ENCODE measurements around the gene ZNF708. TPM values are rescaled to one million over a fixed set of nuclear protein-coding genes. Genes with fewer than 3 reads are reported as not detected.

ZNF708 gene
- total RNA-seq, 4 donors from 2014 or later = 5.2 to 15.8 (median 8.4) TPM

DNA sequence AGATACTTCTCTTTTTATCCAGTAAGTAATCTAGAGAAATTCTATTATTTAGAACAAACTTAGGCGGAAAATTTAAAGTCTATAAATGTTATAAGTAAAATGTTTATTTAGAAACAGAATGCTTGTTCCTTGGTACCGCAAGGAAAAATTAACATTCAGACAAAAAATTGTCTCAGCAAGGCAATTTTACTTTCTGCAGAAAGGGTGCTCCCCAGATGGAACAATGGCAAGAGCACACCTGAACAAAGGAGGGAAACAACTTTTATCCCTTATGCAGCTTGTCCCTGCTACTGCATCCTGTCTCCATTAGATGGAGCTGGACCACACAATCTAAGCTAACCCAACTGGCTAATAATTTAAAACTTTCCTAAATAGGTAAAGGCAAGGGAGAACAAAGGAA is 6.5 kb upstream of the ZNF708 start:
- TF ChIP-seq EP300 (IDR thresholded peaks at IDR 0.05) = no peak
- TF ChIP-seq, protein P1, sequence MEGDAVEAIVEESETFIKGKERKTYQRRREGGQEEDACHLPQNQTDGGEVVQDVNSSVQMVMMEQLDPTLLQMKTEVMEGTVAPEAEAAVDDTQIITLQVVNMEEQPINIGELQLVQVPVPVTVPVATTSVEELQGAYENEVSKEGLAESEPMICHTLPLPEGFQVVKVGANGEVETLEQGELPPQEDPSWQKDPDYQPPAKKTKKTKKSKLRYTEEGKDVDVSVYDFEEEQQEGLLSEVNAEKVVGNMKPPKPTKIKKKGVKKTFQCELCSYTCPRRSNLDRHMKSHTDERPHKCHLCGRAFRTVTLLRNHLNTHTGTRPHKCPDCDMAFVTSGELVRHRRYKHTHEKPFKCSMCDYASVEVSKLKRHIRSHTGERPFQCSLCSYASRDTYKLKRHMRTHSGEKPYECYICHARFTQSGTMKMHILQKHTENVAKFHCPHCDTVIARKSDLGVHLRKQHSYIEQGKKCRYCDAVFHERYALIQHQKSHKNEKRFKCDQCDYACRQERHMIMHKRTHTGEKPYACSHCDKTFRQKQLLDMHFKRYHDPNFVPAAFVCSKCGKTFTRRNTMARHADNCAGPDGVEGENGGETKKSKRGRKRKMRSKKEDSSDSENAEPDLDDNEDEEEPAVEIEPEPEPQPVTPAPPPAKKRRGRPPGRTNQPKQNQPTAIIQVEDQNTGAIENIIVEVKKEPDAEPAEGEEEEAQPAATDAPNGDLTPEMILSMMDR (IDR thresholded peaks at IDR 0.05) = no peak
- TF ChIP-seq POLR2A (IDR thresholded peaks at IDR 0.05; ENCODE audit: low read depth) = no peak
- no peak for TF ChIP-seq POLR2AphosphoS5 (IDR thresholded peaks at IDR 0.05)
- Histone ChIP-seq H3K27ac (replicated peaks in 1 of 4) (no peak overlapping the region), H3K4me3 (no peak overlapping the region), H3K4me1 (no peaks in the 10 kb centered on the region), H3K9me3 (peaks cover 0 to 25% (median 19%) of the 10 kb centered on the region in 4 donors), H3K27me3 (no peaks in the 10 kb centered on the region), H3K36me3 (no peaks in the 10 kb centered on the region)
- DNase-seq (ENCODE audit: extremely low spot score) = no peak
- intact Hi-C loops (cut with DNase I) = no loop called here
- 47% methylated on average over 2 of the region's 2 CpGs for WGBS

DNA sequence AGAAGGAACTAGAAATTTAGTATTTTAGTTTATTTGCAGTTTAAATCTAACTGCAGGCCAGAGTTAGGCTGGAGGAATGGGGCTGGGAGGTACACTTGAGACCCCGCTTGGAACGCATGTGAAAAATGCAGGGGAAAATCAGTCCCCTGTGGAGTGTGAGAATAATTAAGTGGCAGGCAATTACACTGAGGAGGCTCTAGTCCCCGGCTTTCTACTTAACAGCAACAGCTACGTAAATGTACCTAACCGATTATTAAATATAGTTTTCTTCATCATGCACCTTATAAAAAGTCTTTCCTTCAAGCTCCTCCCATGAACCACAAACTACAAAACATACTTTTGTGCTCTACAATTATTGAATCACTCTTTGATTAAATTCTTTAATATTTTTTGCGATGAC is 804 bp downstream of the ZNF708 start:
- H3K36me3 ChIP-seq = peaks cover 0 to 17% (median 9%) of the 10 kb centered on the region in 4 donors
- TF ChIP-seq POLR2AphosphoS5 (IDR thresholded peaks at IDR 0.05) = no peak
- TF ChIP-seq EP300 (IDR thresholded peaks at IDR 0.05) = no peak
- TF ChIP-seq POLR2A (IDR thresholded peaks at IDR 0.05; ENCODE audit: low read depth) = no peak
- TF ChIP-seq, protein P1 (IDR thresholded peaks at IDR 0.05) = no peak
- H3K9me3 ChIP-seq = no peaks in the 10 kb centered on the region
- peak overlapping the region; percentile 70 to 92 (median 80) for H3K4me3 ChIP-seq
- peaks cover 12 to 29% (median 22%) of the 10 kb centered on the region in 4 donors for H3K4me1 ChIP-seq
- H3K27me3 ChIP-seq = no peaks in the 10 kb centered on the region
- peak overlapping the region; percentile 93 to 98 (median 97) for H3K27ac ChIP-seq (replicated peaks in 1 of 4)
- 4% methylated on average over 6 of the region's 6 CpGs for WGBS
- intact Hi-C loops (cut with DNase I) = loop anchor here (2.0 kb wide), 1 partner anchor 68 kb away; the partner anchor contains the start of gene ZNF493
- no peak for DNase-seq (ENCODE audit: extremely low spot score)

DNA sequence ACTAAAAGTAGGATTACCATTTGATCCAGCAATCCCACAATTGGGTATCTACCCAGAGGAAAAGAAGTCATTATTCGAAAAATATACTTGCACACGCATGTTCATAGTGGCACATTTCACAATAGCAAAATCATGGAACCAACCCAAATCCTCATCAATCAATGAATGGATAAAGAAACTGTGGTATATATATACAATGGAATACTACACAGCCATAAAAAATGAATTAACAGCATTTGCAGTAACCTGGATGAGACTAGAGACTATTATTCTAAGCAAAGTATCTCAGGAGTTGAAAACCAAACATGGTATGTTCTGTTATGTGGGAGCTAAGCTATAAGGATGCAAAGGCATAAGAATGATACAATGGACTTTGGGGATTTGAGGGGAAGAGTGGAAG is 3.0 kb downstream of the ZNF708 start:
- Histone ChIP-seq H3K27me3 (no peaks in the 10 kb centered on the region), H3K9me3 (no peaks in the 10 kb centered on the region), H3K4me3 (no peak overlapping the region), H3K27ac (replicated peaks in 1 of 4) (no peak overlapping the region), H3K36me3 (peaks cover 0 to 17% (median 9%) of the 10 kb centered on the region in 4 donors), H3K4me1 (peaks cover 19 to 51% (median 45%) of the 10 kb centered on the region in 4 donors)
- 95% methylated on average over 2 of the region's 2 CpGs for WGBS
- intact Hi-C loops (cut with DNase I) = no loop called here
- no peak for TF ChIP-seq EP300 (IDR thresholded peaks at IDR 0.05)
- TF ChIP-seq POLR2AphosphoS5 (IDR thresholded peaks at IDR 0.05) = no peak
- TF ChIP-seq, protein P1 (IDR thresholded peaks at IDR 0.05) = no peak
- no peak for TF ChIP-seq POLR2A (IDR thresholded peaks at IDR 0.05; ENCODE audit: low read depth)
- DNase-seq (ENCODE audit: extremely low spot score) = no peak

DNA sequence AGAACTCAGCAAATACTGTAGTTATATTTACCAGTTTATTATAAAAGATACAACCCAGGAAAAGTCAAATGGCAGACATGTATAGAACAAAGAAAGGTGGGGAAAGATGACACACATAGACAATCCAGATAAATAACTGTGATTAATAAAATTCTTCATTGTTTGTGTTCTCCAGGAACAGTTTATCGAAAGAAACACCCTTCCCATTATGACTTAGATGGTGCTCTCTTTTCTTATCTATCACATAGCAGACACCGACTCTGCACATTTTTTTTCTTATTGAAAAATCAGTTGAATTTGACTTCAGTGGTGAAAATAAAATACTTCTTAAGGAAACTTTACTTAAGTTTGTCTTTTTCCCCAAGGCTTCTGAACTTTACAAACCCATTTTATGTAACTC is 6.2 kb downstream of the ZNF708 start:
- TF ChIP-seq POLR2A (IDR thresholded peaks at IDR 0.05; ENCODE audit: low read depth) = no peak
- TF ChIP-seq POLR2AphosphoS5 (IDR thresholded peaks at IDR 0.05) = no peak
- no peak for TF ChIP-seq EP300 (IDR thresholded peaks at IDR 0.05)
- TF ChIP-seq, protein P1 (IDR thresholded peaks at IDR 0.05) = no peak
- Histone ChIP-seq H3K9me3 (no peaks in the 10 kb centered on the region), H3K27me3 (no peaks in the 10 kb centered on the region), H3K36me3 (peaks cover 0 to 19% (median 9%) of the 10 kb centered on the region in 4 donors), H3K4me1 (peaks cover 13 to 60% (median 48%) of the 10 kb centered on the region in 4 donors), H3K4me3 (no peak overlapping the region), H3K27ac (replicated peaks in 1 of 4) (peak overlapping the region; percentile 61 to 80 (median 67))
- intact Hi-C loops (cut with DNase I) = no loop called here
- DNase-seq (ENCODE audit: extremely low spot score) = no peak
- 78% methylated on average over 2 of the region's 2 CpGs for WGBS

DNA sequence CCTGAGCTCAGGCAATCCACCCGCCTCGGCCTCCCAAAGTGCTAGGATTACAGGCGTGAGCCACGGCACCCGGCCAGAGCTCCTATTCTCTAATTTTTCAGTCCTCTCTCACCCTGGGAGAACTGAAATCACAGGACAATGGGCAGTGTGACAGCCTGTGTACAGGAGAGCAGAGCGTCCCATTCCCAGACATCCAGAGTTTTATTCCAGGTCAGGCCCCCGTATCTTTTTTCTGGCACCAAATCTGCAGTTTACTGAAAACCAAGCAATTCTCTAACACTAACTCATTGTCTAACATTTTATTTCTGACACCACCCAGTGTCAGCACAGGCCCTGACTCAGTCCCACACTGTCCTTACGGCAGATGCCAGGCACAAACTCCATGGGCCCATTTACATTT is 6.7 kb downstream of the ZNF708 start:
- no peak for DNase-seq (ENCODE audit: extremely low spot score)
- Histone ChIP-seq H3K36me3 (peaks cover 0 to 18% (median 9%) of the 10 kb centered on the region in 4 donors), H3K4me1 (peaks cover 14 to 60% (median 48%) of the 10 kb centered on the region in 4 donors), H3K4me3 (no peak overlapping the region), H3K9me3 (no peaks in the 10 kb centered on the region), H3K27me3 (no peaks in the 10 kb centered on the region), H3K27ac (replicated peaks in 1 of 4) (peak overlapping the region; percentile 61 to 80 (median 67))
- intact Hi-C loops (cut with DNase I) = no loop called here
- WGBS = 56% methylated on average over 3 of the region's 8 CpGs
- TF ChIP-seq POLR2A (IDR thresholded peaks at IDR 0.05; ENCODE audit: low read depth) (no peak), POLR2AphosphoS5 (IDR thresholded peaks at IDR 0.05) (peak; percentile 24 to 49), EP300 (IDR thresholded peaks at IDR 0.05) (no peak)
- TF ChIP-seq, protein P1 (IDR thresholded peaks at IDR 0.05) = no peak

Data from esophagus muscularis mucosa (tissue), 4 donors.